Measurements from ENCODE around the gene CYB5R4.

Gene CYB5R4

GRCh38 chr6:83859410-83860358, at the start of gene CYB5R4:
TSS of gene CYB5R4 (plus strand) at chr6:83859689. CDS start at chr6:83859783, 94 bp downstream.
- Mint-ChIP-seq H3K36me3 (peaks cover 14% of the 10 kb centered on the region), H3K9me3 (no peaks in the 10 kb centered on the region), H3K4me3 (peak within 1 kb of the TSS; percentile 100), H3K27ac (peak within 1 kb of the TSS; percentile 98), H3K4me1 (peaks cover 25% of the 10 kb centered on the region), H3K27me3 (peaks cover 11% of the 10 kb centered on the region)
- peak; percentile 92 for ATAC-seq (ENCODE audit: low read depth)
- DNase-seq (ENCODE audit: low spot score in 2 of 2) = peak; percentile 90 to 95

GRCh38 chr6:83812595-83812994, 46.9 kb upstream of the CYB5R4 start:
- H3K4me3 Mint-ChIP-seq = no peak overlapping the region
- no peaks in the 10 kb centered on the region for H3K36me3 Mint-ChIP-seq
- ATAC-seq (ENCODE audit: low read depth) (no peak), DNase-seq (ENCODE audit: low spot score in 2 of 2) (no peak)
- H3K9me3 Mint-ChIP-seq = no peaks in the 10 kb centered on the region
- no peak overlapping the region for H3K27ac Mint-ChIP-seq
- no peaks in the 10 kb centered on the region for H3K27me3 Mint-ChIP-seq
- no peaks in the 10 kb centered on the region for H3K4me1 Mint-ChIP-seq

- no peaks in the 10 kb centered on the region for H3K9me3 Mint-ChIP-seq
- no peaks in the 10 kb centered on the region for H3K36me3 Mint-ChIP-seq
- H3K4me1 Mint-ChIP-seq = no peaks in the 10 kb centered on the region
- DNase-seq (ENCODE audit: low spot score in 2 of 2) (no peak), ATAC-seq (ENCODE audit: low read depth) (no peak)
- peaks cover 2% of the 10 kb centered on the region for H3K27me3 Mint-ChIP-seq
- no peak overlapping the region for H3K27ac Mint-ChIP-seq
- no peak overlapping the region for H3K4me3 Mint-ChIP-seq
Measured at GRCh38 chr6:83815631-83816272, 43.7 kb upstream of the CYB5R4 start.

- no peak for DNase-seq (ENCODE audit: low spot score in 2 of 2)
Measured at GRCh38 chr6:83822629-83823169, 36.8 kb upstream of the CYB5R4 start.

GRCh38 chr6:83824388-83824801, 35.1 kb upstream of the CYB5R4 start:
- DNase-seq (ENCODE audit: low spot score in 2 of 2) = no peak
- Mint-ChIP-seq H3K4me3 (no peak overlapping the region), H3K27me3 (no peaks in the 10 kb centered on the region), H3K9me3 (no peaks in the 10 kb centered on the region), H3K36me3 (no peaks in the 10 kb centered on the region), H3K27ac (no peak overlapping the region), H3K4me1 (no peaks in the 10 kb centered on the region)
- ATAC-seq (ENCODE audit: low read depth) = no peak

More at GRCh38 chr6:83822629-83823169, 36.8 kb upstream of the CYB5R4 start:
- no peak for ATAC-seq (ENCODE audit: low read depth)
- Mint-ChIP-seq H3K9me3 (no peaks in the 10 kb centered on the region), H3K36me3 (no peaks in the 10 kb centered on the region), H3K4me3 (no peak overlapping the region), H3K27ac (no peak overlapping the region), H3K4me1 (no peaks in the 10 kb centered on the region), H3K27me3 (peaks cover 2% of the 10 kb centered on the region)

GRCh38 chr6:83824831-83825230, 34.7 kb upstream of the CYB5R4 start:
- H3K4me3 Mint-ChIP-seq = no peak overlapping the region
- H3K36me3 Mint-ChIP-seq = no peaks in the 10 kb centered on the region
- no peak for DNase-seq (ENCODE audit: low spot score in 2 of 2)
- no peak for ATAC-seq (ENCODE audit: low read depth)
- H3K4me1 Mint-ChIP-seq = no peaks in the 10 kb centered on the region
- no peaks in the 10 kb centered on the region for H3K9me3 Mint-ChIP-seq
- no peaks in the 10 kb centered on the region for H3K27me3 Mint-ChIP-seq
- H3K27ac Mint-ChIP-seq = no peak overlapping the region

- no peak for DNase-seq (ENCODE audit: low spot score in 2 of 2)
- no peak overlapping the region for H3K27ac Mint-ChIP-seq
- H3K4me1 Mint-ChIP-seq = no peaks in the 10 kb centered on the region
- H3K27me3 Mint-ChIP-seq = no peaks in the 10 kb centered on the region
- H3K36me3 Mint-ChIP-seq = no peaks in the 10 kb centered on the region
- no peak overlapping the region for H3K4me3 Mint-ChIP-seq
- no peaks in the 10 kb centered on the region for H3K9me3 Mint-ChIP-seq
- ATAC-seq (ENCODE audit: low read depth) = no peak
Measured at GRCh38 chr6:83827050-83827449, 32.4 kb upstream of the CYB5R4 start.

GRCh38 chr6:83838727-83839126, 20.8 kb upstream of the CYB5R4 start:
- DNase-seq (ENCODE audit: low spot score in 2 of 2) = no peak
- Mint-ChIP-seq H3K9me3 (peaks cover 9% of the 10 kb centered on the region), H3K27me3 (peaks cover 12% of the 10 kb centered on the region), H3K4me1 (no peaks in the 10 kb centered on the region), H3K4me3 (no peak overlapping the region), H3K27ac (no peak overlapping the region), H3K36me3 (peaks cover 2% of the 10 kb centered on the region)
- ATAC-seq (ENCODE audit: low read depth) = no peak

GRCh38 chr6:83844170-83844569, 15.3 kb upstream of the CYB5R4 start:
- H3K36me3 Mint-ChIP-seq = peaks cover 2% of the 10 kb centered on the region
- ATAC-seq (ENCODE audit: low read depth) (no peak), DNase-seq (ENCODE audit: low spot score in 2 of 2) (no peak)
- no peak overlapping the region for H3K4me3 Mint-ChIP-seq
- no peak overlapping the region for H3K27ac Mint-ChIP-seq
- H3K4me1 Mint-ChIP-seq = peaks cover 2% of the 10 kb centered on the region
- H3K27me3 Mint-ChIP-seq = peaks cover 11% of the 10 kb centered on the region
- H3K9me3 Mint-ChIP-seq = peaks cover 6% of the 10 kb centered on the region

GRCh38 chr6:83846291-83846690, 13.2 kb upstream of the CYB5R4 start:
- no peak for ATAC-seq (ENCODE audit: low read depth)
- peaks cover 16% of the 10 kb centered on the region for H3K27me3 Mint-ChIP-seq
- peaks cover under 1% of the 10 kb centered on the region for H3K9me3 Mint-ChIP-seq
- peaks cover under 1% of the 10 kb centered on the region for H3K36me3 Mint-ChIP-seq
- no peak overlapping the region for H3K27ac Mint-ChIP-seq
- H3K4me3 Mint-ChIP-seq = no peak overlapping the region
- H3K4me1 Mint-ChIP-seq = peaks cover 3% of the 10 kb centered on the region
- DNase-seq (ENCODE audit: low spot score in 2 of 2) = no peak

GRCh38 chr6:83847179-83847578, 12.3 kb upstream of the CYB5R4 start:
- H3K27ac Mint-ChIP-seq = no peak overlapping the region

GRCh38 chr6:83849127-83849526, 10.4 kb upstream of the CYB5R4 start:
- H3K27me3 Mint-ChIP-seq = peaks cover 24% of the 10 kb centered on the region
- ATAC-seq (ENCODE audit: low read depth) (no peak), DNase-seq (ENCODE audit: low spot score in 2 of 2) (no peak)
- no peak overlapping the region for H3K4me3 Mint-ChIP-seq
- no peaks in the 10 kb centered on the region for H3K9me3 Mint-ChIP-seq
- H3K36me3 Mint-ChIP-seq = no peaks in the 10 kb centered on the region
- no peak overlapping the region for H3K27ac Mint-ChIP-seq
- peaks cover 9% of the 10 kb centered on the region for H3K4me1 Mint-ChIP-seq

More at GRCh38 chr6:83847179-83847578, 12.3 kb upstream of the CYB5R4 start:
- no peaks in the 10 kb centered on the region for H3K9me3 Mint-ChIP-seq
- H3K36me3 Mint-ChIP-seq = no peaks in the 10 kb centered on the region
- no peak for ATAC-seq (ENCODE audit: low read depth)
- DNase-seq (ENCODE audit: low spot score in 2 of 2) = no peak
- peaks cover 21% of the 10 kb centered on the region for H3K27me3 Mint-ChIP-seq
- H3K4me3 Mint-ChIP-seq = no peak overlapping the region
- H3K4me1 Mint-ChIP-seq = peaks cover 3% of the 10 kb centered on the region

- ATAC-seq (ENCODE audit: low read depth) (no peak), DNase-seq (ENCODE audit: low spot score in 2 of 2) (no peak)
- Mint-ChIP-seq H3K27ac (no peak overlapping the region), H3K4me3 (no peak overlapping the region), H3K9me3 (no peaks in the 10 kb centered on the region), H3K4me1 (peaks cover 11% of the 10 kb centered on the region), H3K27me3 (peaks cover 25% of the 10 kb centered on the region), H3K36me3 (no peaks in the 10 kb centered on the region)
Measured at GRCh38 chr6:83849610-83850009, 9.9 kb upstream of the CYB5R4 start.

GRCh38 chr6:83852528-83853177, 6.8 kb upstream of the CYB5R4 start:
- H3K27ac Mint-ChIP-seq = no peak overlapping the region

More at GRCh38 chr6:83852528-83853177, 6.8 kb upstream of the CYB5R4 start:
- H3K4me1 Mint-ChIP-seq = peaks cover 11% of the 10 kb centered on the region
- no peak for DNase-seq (ENCODE audit: low spot score in 2 of 2)
- H3K4me3 Mint-ChIP-seq = peak overlapping the region; percentile 79
- no peaks in the 10 kb centered on the region for H3K36me3 Mint-ChIP-seq
- H3K9me3 Mint-ChIP-seq = no peaks in the 10 kb centered on the region
- no peak for ATAC-seq (ENCODE audit: low read depth)
- H3K27me3 Mint-ChIP-seq = peaks cover 35% of the 10 kb centered on the region
